Calu3 (cell line): ENCODE results near the gene CMIP. TPM values are rescaled to one million over a fixed set of nuclear protein-coding genes. Genes with fewer than 3 reads are reported as not detected.

Experiments
- BruUV-seq: library from RNA; stranded (reverse); fragments of 400-500 nt; replicated peaks from 2 replicates; lab custom pipeline; 2021; lab: Mats Ljungman, UMichigan
- CTCF ChIA-PET: fragments of 300-600 bp; sonication (Branson Sonifier 250); formaldehyde crosslinking; loops from one replicate; lab custom pipeline; 2022; ENCODE audit warnings: antibody characterized with exemption; lab: Charles Lee
- DNase-seq: peaks from one replicate; pipeline ENCODE4 v3.0.0; 2022
- H3K27ac Mint-ChIP-seq: one replicate; pipeline ENCODE4 v1.8.0; 2022; ENCODE audit warnings: mixed read lengths; ENCODE audit not compliant: unreplicated experiment
- H3K27me3 Mint-ChIP-seq: one replicate; pipeline ENCODE4 v1.8.0; 2022; ENCODE audit warnings: mixed read lengths; ENCODE audit not compliant: unreplicated experiment
- H3K36me3 Mint-ChIP-seq: one replicate; pipeline ENCODE4 v1.8.0; 2022; ENCODE audit warnings: mild to moderate bottlenecking, moderate library complexity, mixed read lengths; ENCODE audit not compliant: insufficient read depth, unreplicated experiment
- H3K4me1 Mint-ChIP-seq: one replicate; pipeline ENCODE4 v1.8.0; 2022; ENCODE audit warnings: mild to moderate bottlenecking, low read depth, mixed read lengths; ENCODE audit not compliant: unreplicated experiment
- H3K4me3 Mint-ChIP-seq: one replicate; pipeline ENCODE4 v1.8.0; 2022; ENCODE audit warnings: mild to moderate bottlenecking, low read depth, moderate library complexity, mixed read lengths; ENCODE audit not compliant: unreplicated experiment
- H3K9me3 Mint-ChIP-seq: one replicate; pipeline ENCODE4 v1.8.0; 2022; ENCODE audit warnings: low read depth, mixed read lengths; ENCODE audit not compliant: unreplicated experiment
- CTCF ChIP-seq: fragments of 200-600 bp; IDR thresholded peaks from one replicate; pipeline ENCODE4 v1.8.0; 2022; ENCODE audit warnings: antibody characterized with exemption; ENCODE audit not compliant: unreplicated experiment
- intact Hi-C: fragments of 100-400 bp; cut with micrococcal nuclease; formaldehyde crosslinking; loops from one replicate; pipeline ENCODE4 v1.10.0; 2022; ENCODE audit not compliant: unreplicated experiment
- total RNA-seq: library from RNA; stranded (reverse); gene quantifications from 2 replicates; pipeline ENCODE4 v1.2.3, GENCODE V29; 2022

CMIP gene
- total RNA-seq, 1 experiment from 2014 or later, result 82.7 TPM

GRCh38 chr16:81719993-81720392 lies 275.4 kb downstream of the CMIP start:
- H3K36me3 Mint-ChIP-seq, result no peaks in the 10 kb centered on the region
- H3K9me3 Mint-ChIP-seq, result no peaks in the 10 kb centered on the region
- no peak for TF ChIP-seq CTCF
- DNase-seq, result no peak
- H3K4me1 Mint-ChIP-seq, result peaks cover 16% of the 10 kb centered on the region
- no peak overlapping the region for H3K27ac Mint-ChIP-seq
- H3K27me3 Mint-ChIP-seq, result no peaks in the 10 kb centered on the region
- CTCF ChIA-PET, result interaction anchor here (1.2 kb wide), 1 partner anchor 10 kb away, joined by 3 read pairs; no protein-coding TSS in a partner anchor
- intact Hi-C loops, result loop anchor here (10.0 kb wide), 1 partner anchor 715 kb away; the partner anchor contains the start of genes CENPN and CMC2
- H3K4me3 Mint-ChIP-seq, result no peak overlapping the region
- BruUV-seq, result no TSS peak

- BruUV-seq, result no TSS peak
- intact Hi-C loops, result loop anchor here (10.0 kb wide), 1 partner anchor 716 kb away; the partner anchor contains the start of genes CENPN and CMC2
- Mint-ChIP-seq H3K27ac (no peak overlapping the region), H3K9me3 (no peaks in the 10 kb centered on the region), H3K4me1 (peaks cover 15% of the 10 kb centered on the region), H3K4me3 (no peak overlapping the region), H3K27me3 (no peaks in the 10 kb centered on the region), H3K36me3 (no peaks in the 10 kb centered on the region)
- TF ChIP-seq CTCF, result no peak
- DNase-seq, result no peak
- CTCF ChIA-PET, result no interaction called here
Measured at GRCh38 chr16:81720973-81721906, 276.6 kb downstream of the CMIP start.

- DNase-seq, result peak; percentile 72
- Mint-ChIP-seq H3K27ac (no peak overlapping the region), H3K36me3 (no peaks in the 10 kb centered on the region), H3K4me1 (no peaks in the 10 kb centered on the region), H3K9me3 (no peaks in the 10 kb centered on the region), H3K27me3 (no peaks in the 10 kb centered on the region), H3K4me3 (no peak overlapping the region)
- no TSS peak for BruUV-seq
- CTCF ChIA-PET, result interaction anchor here (0.5 kb wide), 1 partner anchor 10 kb away, joined by 3 read pairs; no protein-coding TSS in a partner anchor
- peak; percentile 66 for TF ChIP-seq CTCF
- intact Hi-C loops, result loop anchor here (1.0 to 10.0 kb wide), 4 partner anchors 100 to 718 kb away; partner anchors contain the start of genes CENPN and CMC2
Measured at GRCh38 chr16:81723098-81723723, 278.6 kb downstream of the CMIP start.

- DNase-seq, result no peak
- intact Hi-C loops, result loop anchor here (10.0 kb wide), 1 partner anchor 724 kb away; the partner anchor contains the start of genes CENPN and CMC2
- H3K4me1 Mint-ChIP-seq, result peaks cover 14% of the 10 kb centered on the region
- CTCF ChIA-PET, result no interaction called here
- BruUV-seq, result no TSS peak
- H3K4me3 Mint-ChIP-seq, result no peak overlapping the region
- TF ChIP-seq CTCF, result no peak
- H3K27me3 Mint-ChIP-seq, result peaks cover 7% of the 10 kb centered on the region
- H3K36me3 Mint-ChIP-seq, result peaks cover 16% of the 10 kb centered on the region
- H3K9me3 Mint-ChIP-seq, result peaks cover 2% of the 10 kb centered on the region
- no peak overlapping the region for H3K27ac Mint-ChIP-seq
Measured at GRCh38 chr16:81728435-81728834, 283.8 kb downstream of the CMIP start.
